ENCODE data around the gene TRAPPC6A. TPM values are rescaled to one million over a fixed set of nuclear protein-coding genes. Genes with fewer than 3 reads are reported as not detected.

The TRAPPC6A gene
- total and polyA plus RNA-seq, 2 of the 13 experiments (the other 11 are each of a cell fraction or from before 2014, with no cell fraction given) = 6.5 to 21.0 TPM

GRCh38 chr19:45164577-45165335, 13.3 kb downstream of the TRAPPC6A start (continued):
- TF ChIP-seq PTBP1 (IDR thresholded peaks at IDR 0.05; ENCODE audit: low read depth, low read length, poor library complexity, severe bottlenecking) (no peak), ZNF101 (CRISPR knock-in tag; IDR thresholded peaks at IDR 0.05; ENCODE audit: borderline replicate concordance, low read depth) (no peak), YEATS2 (CRISPR knock-in tag; IDR thresholded peaks at IDR 0.05; ENCODE audit: borderline replicate concordance) (peak; percentile 19; the same call in 1 of the 2 replicates), MED13 (CRISPR knock-in tag; IDR thresholded peaks at IDR 0.05) (no peak), SOX5 (CRISPR knock-in tag; IDR thresholded peaks at IDR 0.05; ENCODE audit: borderline replicate concordance) (no peak), KLF13 (CRISPR knock-in tag; IDR thresholded peaks at IDR 0.05) (no peak), HNF1A (IDR thresholded peaks at IDR 0.05; ENCODE audit: low read depth) (no peak), HNF1A (CRISPR knock-in tag; IDR thresholded peaks at IDR 0.05; ENCODE audit: borderline replicate concordance) (no peak), MBD4 (IDR thresholded peaks at IDR 0.05; ENCODE audit: borderline replicate concordance, low read length) (no peak), ZBTB8A (CRISPR knock-in tag; IDR thresholded peaks at IDR 0.05; ENCODE audit: borderline replicate concordance, low read depth) (no peak), ZNF468 (CRISPR knock-in tag; IDR thresholded peaks at IDR 0.05) (no peak), ZNF260 (CRISPR knock-in tag; IDR thresholded peaks at IDR 0.05; ENCODE audit: borderline replicate concordance, low read depth) (no peak), ZNF292 (CRISPR knock-in tag; IDR thresholded peaks at IDR 0.05; ENCODE audit: borderline replicate concordance, low read depth) (peak; percentile 54; the same call in 1 of the 2 replicates)
- TF ChIP-seq, protein P1, sequence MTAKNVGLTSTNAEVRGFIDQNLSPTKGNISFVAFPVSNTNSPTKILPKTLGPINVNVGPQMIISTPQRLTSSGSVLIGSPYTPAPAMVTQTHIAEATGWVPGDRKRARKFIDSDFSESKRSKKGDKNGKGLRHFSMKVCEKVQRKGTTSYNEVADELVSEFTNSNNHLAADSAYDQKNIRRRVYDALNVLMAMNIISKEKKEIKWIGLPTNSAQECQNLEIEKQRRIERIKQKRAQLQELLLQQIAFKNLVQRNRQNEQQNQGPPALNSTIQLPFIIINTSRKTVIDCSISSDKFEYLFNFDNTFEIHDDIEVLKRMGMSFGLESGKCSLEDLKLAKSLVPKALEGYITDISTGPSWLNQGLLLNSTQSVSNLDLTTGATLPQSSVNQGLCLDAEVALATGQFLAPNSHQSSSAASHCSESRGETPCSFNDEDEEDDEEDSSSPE (CRISPR knock-in tag; IDR thresholded peaks at IDR 0.05) = no peak
- TF ChIP-seq, protein P2, sequence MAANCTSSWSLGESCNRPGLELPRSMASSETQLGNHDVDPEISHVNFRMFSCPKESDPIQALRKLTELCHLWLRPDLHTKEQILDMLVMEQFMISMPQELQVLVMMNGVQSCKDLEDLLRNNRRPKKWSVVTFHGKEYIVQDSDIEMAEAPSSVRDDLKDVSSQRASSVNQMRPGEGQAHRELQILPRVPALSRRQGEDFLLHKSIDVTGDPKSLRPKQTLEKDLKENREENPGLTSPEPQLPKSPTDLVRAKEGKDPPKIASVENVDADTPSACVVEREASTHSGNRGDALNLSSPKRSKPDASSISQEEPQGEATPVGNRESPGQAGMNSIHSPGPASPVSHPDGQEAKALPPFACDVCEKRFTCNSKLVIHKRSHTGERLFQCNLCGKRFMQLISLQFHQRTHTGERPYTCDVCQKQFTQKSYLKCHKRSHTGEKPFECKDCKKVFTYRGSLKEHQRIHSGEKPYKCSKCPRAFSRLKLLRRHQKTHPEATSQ (CRISPR knock-in tag; IDR thresholded peaks at IDR 0.05; ENCODE audit: borderline replicate concordance) = no peak
- TF ChIP-seq, protein P3, sequence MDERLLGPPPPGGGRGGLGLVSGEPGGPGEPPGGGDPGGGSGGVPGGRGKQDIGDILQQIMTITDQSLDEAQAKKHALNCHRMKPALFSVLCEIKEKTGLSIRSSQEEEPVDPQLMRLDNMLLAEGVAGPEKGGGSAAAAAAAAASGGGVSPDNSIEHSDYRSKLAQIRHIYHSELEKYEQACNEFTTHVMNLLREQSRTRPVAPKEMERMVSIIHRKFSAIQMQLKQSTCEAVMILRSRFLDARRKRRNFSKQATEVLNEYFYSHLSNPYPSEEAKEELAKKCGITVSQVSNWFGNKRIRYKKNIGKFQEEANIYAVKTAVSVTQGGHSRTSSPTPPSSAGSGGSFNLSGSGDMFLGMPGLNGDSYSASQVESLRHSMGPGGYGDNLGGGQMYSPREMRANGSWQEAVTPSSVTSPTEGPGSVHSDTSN (CRISPR knock-in tag; IDR thresholded peaks at IDR 0.05) = peak; percentile 76
- TF ChIP-seq, protein P4, sequence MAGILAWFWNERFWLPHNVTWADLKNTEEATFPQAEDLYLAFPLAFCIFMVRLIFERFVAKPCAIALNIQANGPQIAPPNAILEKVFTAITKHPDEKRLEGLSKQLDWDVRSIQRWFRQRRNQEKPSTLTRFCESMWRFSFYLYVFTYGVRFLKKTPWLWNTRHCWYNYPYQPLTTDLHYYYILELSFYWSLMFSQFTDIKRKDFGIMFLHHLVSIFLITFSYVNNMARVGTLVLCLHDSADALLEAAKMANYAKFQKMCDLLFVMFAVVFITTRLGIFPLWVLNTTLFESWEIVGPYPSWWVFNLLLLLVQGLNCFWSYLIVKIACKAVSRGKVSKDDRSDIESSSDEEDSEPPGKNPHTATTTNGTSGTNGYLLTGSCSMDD (CRISPR knock-in tag; IDR thresholded peaks at IDR 0.05) = no peak
- TF ChIP-seq, protein P5, sequence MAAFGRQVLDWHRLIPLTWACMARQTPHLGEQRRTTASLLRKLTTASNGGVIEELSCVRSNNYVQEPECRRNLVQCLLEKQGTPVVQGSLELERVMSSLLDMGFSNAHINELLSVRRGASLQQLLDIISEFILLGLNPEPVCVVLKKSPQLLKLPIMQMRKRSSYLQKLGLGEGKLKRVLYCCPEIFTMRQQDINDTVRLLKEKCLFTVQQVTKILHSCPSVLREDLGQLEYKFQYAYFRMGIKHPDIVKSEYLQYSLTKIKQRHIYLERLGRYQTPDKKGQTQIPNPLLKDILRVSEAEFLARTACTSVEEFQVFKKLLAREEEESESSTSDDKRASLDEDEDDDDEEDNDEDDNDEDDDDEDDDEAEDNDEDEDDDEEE (CRISPR knock-in tag; IDR thresholded peaks at IDR 0.05) = no peak

Measured in HepG2 (cell line).